Caco-2 (cell line): Measurements from ENCODE around the gene SERTAD2. TPM values are rescaled to one million over a fixed set of nuclear protein-coding genes. Genes with fewer than 3 reads are reported as not detected.

Experiments
- BruUV-seq: library from RNA; stranded (reverse); fragments of 400-500 nt; replicated peaks from 2 replicates; lab custom pipeline; 2021; lab: Mats Ljungman, UMichigan
- CTCF ChIA-PET: fragments of 300-600 bp; sonication (Branson Sonifier 250); formaldehyde crosslinking; loops from one replicate; lab custom pipeline; 2022; ENCODE audit warnings: antibody characterized with exemption; lab: Charles Lee
- POLR2A ChIA-PET: fragments of 300-600 bp; sonication (Branson Sonifier 250); formaldehyde crosslinking; loops from one replicate; lab custom pipeline; 2022; ENCODE audit warnings: antibody characterized with exemption; lab: Charles Lee
- DNase-seq, 2 experiments: peaks; one replicate each; pipeline versions ENCODE4 v3.0.0 to v3.0.0-alpha.2; 2020 to 2022
- H3K27me3 ChIP-seq: replicated peaks from 2 replicates; pipeline ENCODE4 v1.6.0; 2011; ENCODE audit warnings: low read length; ENCODE audit not compliant: control insufficient read depth, insufficient read depth
- H3K36me3 ChIP-seq: 2 replicates; pipeline ENCODE4 v1.5.1; 2011; ENCODE audit warnings: low read length; ENCODE audit not compliant: control insufficient read depth, insufficient read depth
- H3K4me1 ChIP-seq: fragments of 250-450 bp; sonication (Bioruptor Pico); 2 replicates; pipeline ENCODE4 v1.5.1; 2020; ENCODE audit warnings: mild to moderate bottlenecking
- H3K4me3 ChIP-seq: 2 replicates; pipeline ENCODE4 v1.5.1; 2011; ENCODE audit warnings: low read depth, mild to moderate bottlenecking, control low read depth, low read length
- H3K9me3 ChIP-seq: fragments of 250-450 bp; sonication (Bioruptor Pico); 2 replicates; pipeline ENCODE4 v1.5.1; 2020; ENCODE audit warnings: mild to moderate bottlenecking, moderate library complexity
- H3K27ac Mint-ChIP-seq: one replicate; pipeline ENCODE4 v1.8.0; 2022; ENCODE audit warnings: mixed read lengths; ENCODE audit not compliant: unreplicated experiment
- H3K27me3 Mint-ChIP-seq: one replicate; pipeline ENCODE4 v1.8.0; 2022; ENCODE audit warnings: mixed read lengths; ENCODE audit not compliant: insufficient read depth, unreplicated experiment
- H3K36me3 Mint-ChIP-seq: one replicate; pipeline ENCODE4 v1.8.0; 2022; ENCODE audit warnings: mild to moderate bottlenecking, mixed read lengths; ENCODE audit not compliant: insufficient read depth, unreplicated experiment
- H3K4me1 Mint-ChIP-seq: one replicate; pipeline ENCODE4 v1.8.0; 2022; ENCODE audit warnings: low read depth, mixed read lengths; ENCODE audit not compliant: unreplicated experiment
- H3K4me3 Mint-ChIP-seq: one replicate; pipeline ENCODE4 v1.8.0; 2022; ENCODE audit warnings: mild to moderate bottlenecking, moderate library complexity, mixed read lengths; ENCODE audit not compliant: unreplicated experiment
- H3K9me3 Mint-ChIP-seq: one replicate; pipeline ENCODE4 v1.8.0; 2022; ENCODE audit warnings: mixed read lengths; ENCODE audit not compliant: unreplicated experiment
- intact Hi-C: fragments of 100-400 bp; cut with micrococcal nuclease; formaldehyde crosslinking; loops from one replicate; pipeline ENCODE4 v1.10.0; 2022; ENCODE audit not compliant: unreplicated experiment
- total RNA-seq: library from RNA; stranded (reverse); gene quantifications from 2 replicates; pipeline ENCODE4 v1.2.3, GENCODE V29; 2022
- TF ChIP-seq, protein P1 (sequence below), 2 experiments: fragments of 200-600 bp in 1 of 2; IDR thresholded peaks; 1 replicate in 1 of 2; 2 replicates in 1 of 2; pipeline versions ENCODE4 v1.5.1 to v1.8.0; 2011 to 2022; ENCODE audit warnings: antibody characterized with exemption in 1 of 2, control low read depth in 1 of 2, inconsistent platforms in 1 of 2, low read depth in 1 of 2, low read length in 1 of 2, mild to moderate bottlenecking in 1 of 2, moderate library complexity in 1 of 2; ENCODE audit not compliant: insufficient read depth in 1 of 2, severe bottlenecking in 1 of 2, unreplicated experiment in 1 of 2

SERTAD2 gene
- total RNA-seq, 1 experiment from 2014 or later = 25.8 TPM

DNA sequence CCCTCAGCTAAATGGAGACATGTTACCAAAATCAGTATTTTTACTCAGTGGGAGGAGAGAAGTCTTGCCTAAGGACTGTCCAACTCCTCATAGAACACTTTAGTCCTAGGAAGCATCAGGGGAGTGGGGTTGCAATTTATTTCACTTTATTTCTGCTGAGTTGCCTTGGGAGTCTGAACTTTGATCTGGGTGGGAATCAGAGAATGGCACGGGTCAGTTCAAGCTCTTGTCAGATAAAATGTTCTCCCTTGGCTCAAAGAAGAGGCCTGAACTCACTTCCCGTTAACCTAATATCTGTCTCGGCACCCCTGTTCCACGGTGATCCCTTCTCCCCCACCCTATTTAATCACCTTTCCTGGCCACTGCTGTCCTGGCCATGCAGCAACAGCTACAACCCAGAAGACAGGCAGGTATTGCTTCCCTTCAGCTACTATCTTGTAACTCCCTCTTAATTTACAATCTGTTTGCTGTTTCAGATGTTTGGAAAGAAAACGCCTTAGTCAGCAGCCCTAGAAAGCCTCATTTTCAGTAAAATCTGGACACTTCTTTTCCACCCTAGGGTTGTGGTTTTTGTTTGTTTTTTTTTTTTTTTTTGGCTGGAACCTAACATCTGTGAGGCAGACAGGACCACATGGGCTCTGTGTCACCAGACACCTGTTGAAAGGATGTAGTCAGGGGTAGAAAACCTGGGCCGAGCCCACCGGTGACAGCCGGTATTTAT lies 52.5 kb downstream of the SERTAD2 start:
- H3K27me3 Mint-ChIP-seq = no peaks in the 10 kb centered on the region
- DNase-seq = no peak
- POLR2A ChIA-PET = interaction anchor here (0.7 to 0.8 kb wide), 2 partner anchors 15 to 53 kb away, joined by 5 to 10 read pairs; no protein-coding TSS in a partner anchor
- peaks cover 15% of the 10 kb centered on the region for H3K9me3 Mint-ChIP-seq
- H3K4me1 Mint-ChIP-seq = peaks cover 10% of the 10 kb centered on the region
- H3K36me3 Mint-ChIP-seq = no peaks in the 10 kb centered on the region
- H3K4me3 Mint-ChIP-seq = no peak overlapping the region
- Histone ChIP-seq H3K9me3 (no peaks in the 10 kb centered on the region), H3K4me3 (no peak overlapping the region), H3K4me1 (peaks cover 7% of the 10 kb centered on the region), H3K27me3 (no peaks in the 10 kb centered on the region), H3K36me3 (no peaks in the 10 kb centered on the region)
- peak overlapping the region; percentile 31 for H3K27ac Mint-ChIP-seq
- no TSS peak for BruUV-seq
- TF ChIP-seq, protein P1, sequence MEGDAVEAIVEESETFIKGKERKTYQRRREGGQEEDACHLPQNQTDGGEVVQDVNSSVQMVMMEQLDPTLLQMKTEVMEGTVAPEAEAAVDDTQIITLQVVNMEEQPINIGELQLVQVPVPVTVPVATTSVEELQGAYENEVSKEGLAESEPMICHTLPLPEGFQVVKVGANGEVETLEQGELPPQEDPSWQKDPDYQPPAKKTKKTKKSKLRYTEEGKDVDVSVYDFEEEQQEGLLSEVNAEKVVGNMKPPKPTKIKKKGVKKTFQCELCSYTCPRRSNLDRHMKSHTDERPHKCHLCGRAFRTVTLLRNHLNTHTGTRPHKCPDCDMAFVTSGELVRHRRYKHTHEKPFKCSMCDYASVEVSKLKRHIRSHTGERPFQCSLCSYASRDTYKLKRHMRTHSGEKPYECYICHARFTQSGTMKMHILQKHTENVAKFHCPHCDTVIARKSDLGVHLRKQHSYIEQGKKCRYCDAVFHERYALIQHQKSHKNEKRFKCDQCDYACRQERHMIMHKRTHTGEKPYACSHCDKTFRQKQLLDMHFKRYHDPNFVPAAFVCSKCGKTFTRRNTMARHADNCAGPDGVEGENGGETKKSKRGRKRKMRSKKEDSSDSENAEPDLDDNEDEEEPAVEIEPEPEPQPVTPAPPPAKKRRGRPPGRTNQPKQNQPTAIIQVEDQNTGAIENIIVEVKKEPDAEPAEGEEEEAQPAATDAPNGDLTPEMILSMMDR (IDR thresholded peaks at IDR 0.05; ENCODE audit: insufficient read depth in 1 of 2, low read depth in 1 of 2, low read length in 1 of 2, severe bottlenecking in 1 of 2, unreplicated experiment in 1 of 2) = no peak
- CTCF ChIA-PET = interaction anchor here (0.7 to 1.3 kb wide), 3 partner anchors 12 to 385 kb away, joined by 3 read pairs; no protein-coding TSS in a partner anchor
- intact Hi-C loops = no loop called here

DNA sequence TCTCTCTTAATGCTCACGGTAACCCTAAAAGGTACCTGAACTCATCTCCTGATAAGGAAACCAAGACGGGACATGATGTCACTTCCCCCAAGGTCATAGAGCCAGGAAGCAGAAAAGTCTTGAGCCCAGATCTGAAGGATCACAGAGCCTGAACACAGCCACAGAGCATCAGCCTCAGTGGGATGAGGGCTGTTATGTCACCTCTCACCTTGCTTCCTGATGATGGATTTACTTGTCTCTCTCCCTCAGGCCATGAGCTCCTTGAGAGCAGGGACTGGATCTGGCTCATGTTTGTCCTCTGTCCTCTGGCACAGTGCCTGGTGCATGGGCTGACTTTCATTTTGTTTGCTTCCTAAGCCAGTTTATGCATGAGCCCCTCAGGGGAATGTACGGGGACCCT lies 54.2 kb downstream of the SERTAD2 start:
- Mint-ChIP-seq H3K27ac (no peak overlapping the region), H3K36me3 (no peaks in the 10 kb centered on the region), H3K9me3 (peaks cover 9% of the 10 kb centered on the region), H3K4me3 (no peak overlapping the region), H3K4me1 (peaks cover 10% of the 10 kb centered on the region), H3K27me3 (no peaks in the 10 kb centered on the region)
- ChIA-PET CTCF (no interaction called here), POLR2A (no interaction called here)
- Histone ChIP-seq H3K4me3 (no peak overlapping the region), H3K36me3 (no peaks in the 10 kb centered on the region), H3K27me3 (no peaks in the 10 kb centered on the region), H3K9me3 (no peaks in the 10 kb centered on the region), H3K4me1 (peaks cover 7% of the 10 kb centered on the region)
- intact Hi-C loops = no loop called here
- no peak for DNase-seq
- no TSS peak for BruUV-seq
- TF ChIP-seq, protein P1 (IDR thresholded peaks at IDR 0.05; ENCODE audit: insufficient read depth in 1 of 2, low read depth in 1 of 2, low read length in 1 of 2, severe bottlenecking in 1 of 2, unreplicated experiment in 1 of 2) = no peak

DNA sequence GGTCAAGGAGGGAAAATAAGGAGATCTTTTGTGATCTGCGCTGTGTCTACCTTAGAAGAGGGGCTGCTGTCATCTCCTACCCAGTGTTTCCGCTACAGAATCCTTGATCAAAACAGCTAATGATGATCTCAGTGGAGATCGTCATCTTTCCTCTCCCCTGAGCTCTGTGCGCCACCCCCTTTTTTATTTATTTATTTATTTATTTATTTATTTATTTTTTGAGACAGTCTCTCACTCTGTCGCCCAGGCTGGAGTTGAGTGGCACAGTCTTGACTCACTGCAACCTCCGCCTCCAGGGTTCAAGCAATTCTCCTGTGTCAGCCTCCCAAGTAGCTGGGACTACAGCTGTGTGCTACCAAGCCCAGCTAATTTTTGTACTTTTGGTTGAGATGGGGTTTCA lies 55.5 kb downstream of the SERTAD2 start:
- CTCF ChIA-PET = no interaction called here
- POLR2A ChIA-PET = no interaction called here
- no peak overlapping the region for H3K27ac Mint-ChIP-seq

More for the DNA sequence above, 55.5 kb downstream of the SERTAD2 start:
- Mint-ChIP-seq H3K9me3 (no peaks in the 10 kb centered on the region), H3K36me3 (no peaks in the 10 kb centered on the region), H3K27me3 (no peaks in the 10 kb centered on the region), H3K4me3 (no peak overlapping the region), H3K4me1 (peaks cover 10% of the 10 kb centered on the region)
- intact Hi-C loops = no loop called here
- H3K36me3 ChIP-seq = no peaks in the 10 kb centered on the region
- no TSS peak for BruUV-seq
- peaks cover 7% of the 10 kb centered on the region for H3K4me1 ChIP-seq
- TF ChIP-seq, protein P1 (IDR thresholded peaks at IDR 0.05; ENCODE audit: insufficient read depth in 1 of 2, low read depth in 1 of 2, low read length in 1 of 2, severe bottlenecking in 1 of 2, unreplicated experiment in 1 of 2) = no peak
- H3K27me3 ChIP-seq = no peaks in the 10 kb centered on the region
- H3K9me3 ChIP-seq = no peaks in the 10 kb centered on the region
- H3K4me3 ChIP-seq = no peak overlapping the region
- DNase-seq = no peak
